Right atrium auricular region (tissue), 2 donors: ENCODE data around the gene TUBB6. TPM values are rescaled to one million over a fixed set of nuclear protein-coding genes. Genes with fewer than 3 reads are reported as not detected.

ENCODE experiments used
- DNase-seq: peaks from one replicate; pipeline ENCODE4 v3.0.0-alpha.2; 2019; ENCODE audit warnings: low spot score
- H3K27ac ChIP-seq, 2 donors: fragments of 200-600 bp; sonication (generic); 1 replicate in 1 of 2; 2 replicates in 1 of 2; pipeline ENCODE4 v1.5.1; 2016 to 2019
- H3K27me3 ChIP-seq, 2 donors: fragments of 200-600 bp; sonication (generic); one replicate each; pipeline versions ENCODE4 v1.5.1 to v1.6.0; 2017 to 2019
- H3K36me3 ChIP-seq: fragments of 200-600 bp; sonication (generic); one replicate; pipeline ENCODE4 v1.5.1; 2016
- H3K4me1 ChIP-seq, 2 donors: fragments of 200-600 bp; sonication (generic); one replicate each; pipeline versions ENCODE4 v1.5.1 to v1.6.0; 2017 to 2019
- H3K4me3 ChIP-seq, 2 donors: fragments of 200-600 bp; sonication (generic); 1 replicate in 1 of 2; 2 replicates in 1 of 2; pipeline ENCODE4 v1.5.1; 2017 to 2019; ENCODE audit warnings: mild to moderate bottlenecking in 1 of 2, moderate library complexity in 1 of 2
- H3K9me3 ChIP-seq, 2 donors: fragments of 200-600 bp; sonication (generic); one replicate each; pipeline ENCODE4 v1.5.1; 2019
- total RNA-seq, 2 donors: library from RNA; depleted of rRNA; stranded (reverse); fragments of >200 nt; gene quantifications; one replicate each; pipeline ENCODE4 v1.1.0, GENCODE V29; 2016
- TF ChIP-seq, protein P1 (sequence below), 2 donors: fragments of 200-600 bp; sonication (generic); IDR thresholded peaks; one replicate each; pipeline ENCODE4 v1.5.1; 2019; ENCODE audit warnings: antibody characterized with exemption in 2 of 2

Gene TUBB6
- total RNA-seq, 2 donors from 2014 or later: 158 to 337 TPM

DNA sequence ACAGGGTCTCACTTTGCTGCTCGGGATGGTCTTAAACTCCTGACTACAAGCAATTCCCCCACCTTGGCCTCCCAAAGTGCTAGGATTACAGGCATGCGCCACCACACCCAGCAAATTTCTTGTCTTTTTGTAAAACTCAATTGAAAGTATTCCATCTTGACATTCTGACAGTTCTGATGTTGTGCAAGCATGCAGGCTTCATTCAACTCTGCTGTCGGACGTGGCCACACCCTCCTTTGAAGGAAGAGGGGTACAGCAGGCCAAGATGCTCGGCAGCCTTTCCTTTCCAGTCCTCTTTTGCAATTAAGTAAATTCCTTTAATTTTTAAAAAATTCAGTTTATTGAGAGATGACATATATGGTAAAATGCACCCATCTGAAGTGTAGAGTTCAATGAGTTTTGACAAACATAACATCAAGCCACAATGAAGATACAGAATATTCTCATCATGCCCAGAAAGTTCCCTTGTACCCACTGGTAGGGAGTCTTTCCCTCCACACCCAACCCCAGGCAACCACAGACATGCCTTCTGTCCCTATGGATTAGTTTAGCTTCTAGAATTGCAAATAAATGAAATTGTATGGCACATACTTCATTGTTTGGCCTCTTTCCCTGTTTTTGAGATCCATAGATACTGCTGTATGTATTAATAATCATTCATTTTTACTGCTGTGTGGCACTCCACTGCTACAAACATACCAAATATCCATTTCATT, 33.1 kb downstream of the TUBB6 start:
- no peak for DNase-seq
- Histone ChIP-seq H3K4me3 (no peak overlapping the region), H3K9me3 (no peaks in the 10 kb centered on the region), H3K4me1 (peaks cover 0 to 21% of the 10 kb centered on the region in 2 donors), H3K36me3 (peaks cover 71% of the 10 kb centered on the region), H3K27ac (no peak overlapping the region), H3K27me3 (no peaks in the 10 kb centered on the region)
- TF ChIP-seq, protein P1, sequence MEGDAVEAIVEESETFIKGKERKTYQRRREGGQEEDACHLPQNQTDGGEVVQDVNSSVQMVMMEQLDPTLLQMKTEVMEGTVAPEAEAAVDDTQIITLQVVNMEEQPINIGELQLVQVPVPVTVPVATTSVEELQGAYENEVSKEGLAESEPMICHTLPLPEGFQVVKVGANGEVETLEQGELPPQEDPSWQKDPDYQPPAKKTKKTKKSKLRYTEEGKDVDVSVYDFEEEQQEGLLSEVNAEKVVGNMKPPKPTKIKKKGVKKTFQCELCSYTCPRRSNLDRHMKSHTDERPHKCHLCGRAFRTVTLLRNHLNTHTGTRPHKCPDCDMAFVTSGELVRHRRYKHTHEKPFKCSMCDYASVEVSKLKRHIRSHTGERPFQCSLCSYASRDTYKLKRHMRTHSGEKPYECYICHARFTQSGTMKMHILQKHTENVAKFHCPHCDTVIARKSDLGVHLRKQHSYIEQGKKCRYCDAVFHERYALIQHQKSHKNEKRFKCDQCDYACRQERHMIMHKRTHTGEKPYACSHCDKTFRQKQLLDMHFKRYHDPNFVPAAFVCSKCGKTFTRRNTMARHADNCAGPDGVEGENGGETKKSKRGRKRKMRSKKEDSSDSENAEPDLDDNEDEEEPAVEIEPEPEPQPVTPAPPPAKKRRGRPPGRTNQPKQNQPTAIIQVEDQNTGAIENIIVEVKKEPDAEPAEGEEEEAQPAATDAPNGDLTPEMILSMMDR (IDR thresholded peaks at IDR 0.05): no peak

DNA sequence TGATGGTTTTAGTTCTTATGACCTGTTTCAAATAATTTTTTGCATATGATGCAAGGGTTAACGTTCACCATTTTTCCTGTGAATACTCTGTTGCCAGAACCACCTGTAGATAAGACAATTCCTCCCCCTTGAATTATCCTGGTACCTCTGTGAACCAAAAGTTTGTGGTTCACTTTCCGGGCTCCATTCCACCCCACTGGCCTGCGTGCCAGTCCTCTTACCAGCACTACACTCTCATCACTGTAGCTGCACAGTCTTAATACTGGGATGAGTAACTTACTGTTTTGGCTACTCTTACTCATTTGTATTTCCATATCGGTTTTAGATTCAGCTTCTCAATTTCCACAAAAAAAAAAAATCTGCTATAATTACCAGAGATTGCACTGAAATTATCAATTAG, 34.6 kb downstream of the TUBB6 start:
- Histone ChIP-seq H3K9me3 (no peaks in the 10 kb centered on the region), H3K36me3 (peaks cover 74% of the 10 kb centered on the region), H3K4me3 (no peak overlapping the region), H3K4me1 (peaks cover 0 to 14% of the 10 kb centered on the region in 2 donors), H3K27ac (no peak overlapping the region), H3K27me3 (no peaks in the 10 kb centered on the region)
- no peak for DNase-seq
- TF ChIP-seq, protein P1 (IDR thresholded peaks at IDR 0.05): no peak

DNA sequence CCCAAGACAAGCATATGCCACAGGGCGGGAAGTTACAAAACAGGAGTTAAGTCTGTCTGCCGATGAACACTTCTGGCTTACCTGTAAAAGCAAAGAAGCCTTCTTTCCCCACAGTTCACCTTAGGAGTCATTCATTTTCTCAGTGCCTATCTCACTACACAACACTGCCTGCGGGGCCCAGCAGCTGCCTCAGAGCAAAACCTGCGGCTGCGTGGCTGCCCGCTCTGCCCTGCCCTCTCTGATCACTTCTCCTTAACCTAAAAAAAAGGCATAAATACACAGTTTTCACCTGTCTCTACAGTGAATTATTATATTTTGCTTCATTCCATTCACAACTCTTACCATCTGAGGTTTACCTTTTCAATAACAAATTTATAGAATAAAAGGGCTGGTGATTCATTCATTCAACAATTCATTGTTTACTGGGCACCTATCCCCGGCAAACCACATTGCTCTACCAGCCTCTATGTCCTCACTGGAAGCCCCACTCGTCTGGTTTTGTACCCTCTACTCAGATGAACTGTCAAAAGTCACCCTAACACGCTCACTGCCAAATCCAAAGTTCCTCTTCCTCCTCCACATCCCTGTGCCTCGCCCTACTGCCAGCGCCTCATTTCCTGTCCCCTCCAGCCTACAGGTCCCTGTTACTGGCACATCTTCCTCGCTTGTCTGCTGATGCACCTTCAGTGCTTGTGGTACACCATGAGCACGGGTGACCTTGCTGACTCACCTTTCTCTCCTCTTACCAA, 37.6 kb downstream of the TUBB6 start:
- Histone ChIP-seq H3K36me3 (peaks cover 94% of the 10 kb centered on the region), H3K4me3 (no peak overlapping the region), H3K27me3 (no peaks in the 10 kb centered on the region), H3K4me1 (no peaks in the 10 kb centered on the region), H3K27ac (no peak overlapping the region), H3K9me3 (no peaks in the 10 kb centered on the region)
- TF ChIP-seq, protein P1 (IDR thresholded peaks at IDR 0.05): no peak
- DNase-seq: no peak

DNA sequence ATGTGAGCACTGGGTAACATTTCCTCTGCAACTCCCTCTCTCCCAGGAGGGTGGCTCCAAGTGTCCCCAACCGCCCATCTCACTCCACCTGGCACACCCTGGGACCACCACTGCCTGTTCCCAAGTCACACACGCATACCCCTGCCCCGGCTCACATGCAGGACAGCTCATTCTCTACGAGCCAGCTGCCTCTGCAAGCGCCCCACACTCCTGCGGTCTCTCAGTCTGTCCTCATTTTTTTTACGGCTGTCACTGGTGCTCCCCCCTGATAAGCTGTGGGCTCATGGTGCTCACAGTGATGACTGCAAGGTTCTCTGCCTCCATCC, 38.2 kb downstream of the TUBB6 start:
- DNase-seq: no peak
- H3K27me3 ChIP-seq: no peaks in the 10 kb centered on the region
- no peaks in the 10 kb centered on the region for H3K9me3 ChIP-seq
- TF ChIP-seq, protein P1 (IDR thresholded peaks at IDR 0.05): no peak
- H3K4me1 ChIP-seq: no peaks in the 10 kb centered on the region
- H3K4me3 ChIP-seq: no peak overlapping the region
- no peak overlapping the region for H3K27ac ChIP-seq
- peaks cover 100% of the 10 kb centered on the region for H3K36me3 ChIP-seq

DNA sequence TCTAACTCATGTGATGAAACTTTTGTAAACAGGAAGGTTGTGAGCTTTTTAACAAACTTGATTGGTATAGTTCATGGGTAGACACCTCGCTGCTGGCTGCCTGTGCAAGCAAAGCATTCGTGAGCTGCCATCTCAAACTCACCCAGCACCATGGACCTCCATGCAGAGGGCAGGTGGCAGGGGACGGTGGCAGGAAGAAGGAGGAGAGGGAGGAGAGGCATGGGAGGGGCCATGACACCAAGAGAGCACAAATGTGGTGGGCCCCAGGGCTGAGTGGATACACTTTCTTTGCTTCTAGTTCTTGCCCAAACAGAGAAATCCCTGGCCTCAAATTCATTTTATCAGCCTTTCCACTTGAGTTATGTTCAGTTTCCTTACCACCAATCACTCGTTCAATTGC, 39.9 kb downstream of the TUBB6 start:
- Histone ChIP-seq H3K4me1 (no peaks in the 10 kb centered on the region), H3K36me3 (peaks cover 100% of the 10 kb centered on the region), H3K27me3 (no peaks in the 10 kb centered on the region), H3K27ac (no peak overlapping the region), H3K9me3 (no peaks in the 10 kb centered on the region), H3K4me3 (no peak overlapping the region)
- DNase-seq: no peak
- TF ChIP-seq, protein P1 (IDR thresholded peaks at IDR 0.05): no peak
